Liver (tissue), 9 donors: ENCODE results near the gene BCAS4. TPM values are rescaled to one million over a fixed set of nuclear protein-coding genes. Genes with fewer than 3 reads are reported as not detected.
"Not testable (repeated sequence)": the region's sequence is repeated elsewhere in the genome, so short reads cannot be mapped to it uniquely, and the experiment has no call there.

ENCODE experiments used
- DNase-seq: peaks from one replicate; pipeline ENCODE4 v3.0.0-alpha.2; 2017; ENCODE audit warnings: low spot score
- H3K27ac ChIP-seq, 2 donors: one replicate each; pipeline ENCODE4 v1.7.0; 2013; ENCODE audit warnings: inconsistent platforms in 2 of 2, low read length in 2 of 2, control low read depth in 1 of 2, low read depth in 1 of 2, mild to moderate bottlenecking in 1 of 2
- H3K27me3 ChIP-seq, 4 donors: one replicate each; pipeline versions ENCODE4 v1.6.1 to v1.7.0; 2013; ENCODE audit warnings: low read length in 3 of 4, inconsistent platforms in 1 of 4, mild to moderate bottlenecking in 1 of 4, moderate library complexity in 1 of 4; ENCODE audit not compliant: control insufficient read depth in 4 of 4, insufficient read depth in 4 of 4
- H3K36me3 ChIP-seq, 4 donors: one replicate each; pipeline versions ENCODE4 v1.6.1 to v1.7.0; 2013; ENCODE audit warnings: low read length in 3 of 4, mild to moderate bottlenecking in 3 of 4, low read depth in 1 of 4, moderate library complexity in 1 of 4; ENCODE audit not compliant: control insufficient read depth in 4 of 4, insufficient read depth in 3 of 4
- H3K4me1 ChIP-seq, 4 donors: one replicate each; pipeline versions ENCODE4 v1.6.1 to v1.7.0; 2013; ENCODE audit warnings: low read length in 3 of 4, mild to moderate bottlenecking in 3 of 4, moderate library complexity in 1 of 4; ENCODE audit not compliant: control insufficient read depth in 4 of 4, insufficient read depth in 4 of 4
- H3K4me3 ChIP-seq, 3 donors: one replicate each; pipeline versions ENCODE4 v1.6.1 to v1.7.0; 2013; ENCODE audit warnings: low read length in 3 of 3, control low read depth in 1 of 3, low read depth in 1 of 3, mild to moderate bottlenecking in 1 of 3
- H3K9ac ChIP-seq, 2 donors: one replicate each; pipeline ENCODE4 v1.7.0; 2013; ENCODE audit warnings: low read length in 2 of 2, mild to moderate bottlenecking in 2 of 2, moderate library complexity in 2 of 2, control low read depth in 1 of 2, low read depth in 1 of 2
- H3K9me3 ChIP-seq, 4 donors: one replicate each; pipeline versions ENCODE4 v1.6.1 to v1.7.0; 2013; ENCODE audit warnings: low read length in 3 of 4; ENCODE audit not compliant: control insufficient read depth in 4 of 4
- EGR1 ChIP-seq, 2 donors: IDR thresholded peaks; 2 replicates each; pipeline ENCODE4 v1.6.1; 2016 to 2018; ENCODE audit warnings: antibody characterized with exemption in 2 of 2, low read depth in 2 of 2
- FOXA2 ChIP-seq: IDR thresholded peaks from 2 replicates; pipeline ENCODE4 v1.6.1; 2016; ENCODE audit warnings: antibody characterized with exemption
- GABPA ChIP-seq, 2 donors: IDR thresholded peaks in 1 of 2; conservative IDR thresholded peaks in 1 of 2; 2 replicates each; pipeline ENCODE4 v1.6.1; 2016; ENCODE audit warnings: antibody characterized with exemption in 2 of 2, mild to moderate bottlenecking in 1 of 2, moderate library complexity in 1 of 2
- HNF4A ChIP-seq, 2 donors: conservative IDR thresholded peaks; 2 replicates each; pipeline ENCODE4 v1.6.1; 2016; ENCODE audit warnings: antibody characterized with exemption in 2 of 2, mild to moderate bottlenecking in 2 of 2
- HNF4G ChIP-seq: IDR thresholded peaks from 2 replicates; pipeline ENCODE4 v1.6.1; 2016; ENCODE audit warnings: antibody characterized with exemption
- NR2F2 ChIP-seq: IDR thresholded peaks from 2 replicates; pipeline ENCODE4 v1.6.1; 2016; ENCODE audit warnings: antibody characterized with exemption
- RAD21 ChIP-seq, 2 donors: IDR thresholded peaks; 2 replicates each; pipeline ENCODE4 v1.6.1; 2016; ENCODE audit warnings: antibody characterized with exemption in 2 of 2, mild to moderate bottlenecking in 2 of 2
- RXRA ChIP-seq, 2 donors: IDR thresholded peaks; 2 replicates each; pipeline ENCODE4 v1.6.1; 2017 to 2018; ENCODE audit warnings: antibody characterized with exemption in 2 of 2, mild to moderate bottlenecking in 1 of 2
- SP1 ChIP-seq: IDR thresholded peaks from 2 replicates; pipeline ENCODE4 v1.6.1; 2018; ENCODE audit warnings: antibody characterized with exemption, mild to moderate bottlenecking
- TAF1 ChIP-seq: conservative IDR thresholded peaks from 2 replicates; pipeline ENCODE4 v1.6.1; 2016; ENCODE audit warnings: antibody characterized with exemption, mild to moderate bottlenecking
- WGBS: extraction: QIAGEN DNeasy Blood & Tissue Kit; methylation state at CpG from one replicate; pipeline ENCODE4 v1.1.7; 2013; 5-methylcytosine and 5-hydroxymethylcytosine counted together
- polyA plus RNA-seq, 2 donors: library from polyadenylated mRNA; stranded (reverse) in 1 of 2; unstranded in 1 of 2; fragments of 200-250 nt in 1 of 2; fragments of >200 nt in 1 of 2; fragmentation: Nextera tagmentation in 1 of 2; extraction: Ambion mirVana in 1 of 2; gene quantifications; one replicate each; pipeline versions ENCODE4 v1.2.1 to v1.2.3, GENCODE V29; 2013 to 2015
- total RNA-seq, 2 donors: library from RNA; depleted of rRNA; stranded (reverse); fragments of >200 nt; gene quantifications; one replicate each; pipeline ENCODE4 v1.2.3, GENCODE V29; 2014
- TF ChIP-seq, protein P1 (sequence below): IDR thresholded peaks from 2 replicates; pipeline ENCODE4 v1.6.1; 2016; ENCODE audit warnings: antibody characterized with exemption, mild to moderate bottlenecking
- TF ChIP-seq, protein P2 (sequence below): fragments of 150-350 bp; IDR thresholded peaks from 2 replicates; pipeline ENCODE4 v1.5.1; 2017; ENCODE audit warnings: improper control_type of control experiment, low read depth, low read length; ENCODE audit not compliant: missing input control
- TF ChIP-seq, protein P3 (sequence below): IDR thresholded peaks from 2 replicates; pipeline ENCODE4 v1.6.1; 2016; ENCODE audit warnings: antibody characterized with exemption
- TF ChIP-seq, protein P4 (sequence below): IDR thresholded peaks from 2 replicates; pipeline ENCODE4 v1.6.1; 2016; ENCODE audit warnings: antibody characterized with exemption
- donor health status: healthy.
- donor health status: healthy.
- donor health status: healthy.
- donor health status: healthy.
- donor health status: healthy.

The BCAS4 gene
- total and polyA plus RNA-seq, 4 donors, result 0.25 to 0.50 (median 0.47) TPM

DNA sequence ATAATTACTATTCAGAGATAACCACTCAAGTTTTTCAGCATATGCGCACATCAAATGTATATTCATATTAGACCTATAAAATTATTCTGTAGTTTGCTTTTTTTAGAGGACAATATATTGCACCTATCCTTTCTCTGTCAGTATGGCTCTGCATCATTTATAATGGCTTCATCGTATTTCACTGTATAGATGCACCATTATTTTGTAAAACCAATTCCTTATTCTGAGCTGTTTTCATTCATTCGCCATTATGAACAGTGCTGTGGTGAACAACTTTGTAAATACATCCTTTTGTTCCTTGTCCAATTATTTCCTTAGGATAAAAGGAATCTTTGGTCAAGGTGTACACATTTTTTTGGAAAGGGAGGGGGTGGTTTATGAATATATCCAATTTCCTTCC, 29.2 kb upstream of the BCAS4 start:
- Histone ChIP-seq H3K27ac (no peak overlapping the region), H3K4me1 (peaks cover 2 to 19% (median 15%) of the 10 kb centered on the region in 4 donors), H3K27me3 (no peaks in the 10 kb centered on the region), H3K9ac (no peak overlapping the region), H3K36me3 (no peaks in the 10 kb centered on the region), H3K4me3 (no peak overlapping the region), H3K9me3 (no peaks in the 10 kb centered on the region)
- no peak for DNase-seq
- TF ChIP-seq TAF1, result no peak
- TF ChIP-seq RXRA (IDR thresholded peaks at IDR 0.05), result no peak
- no peak for TF ChIP-seq GABPA (IDR thresholded peaks at IDR 0.05 in 1 of 2, conservative IDR thresholded peaks at IDR 0.05 in 1 of 2)
- TF ChIP-seq NR2F2, result no peak
- TF ChIP-seq, protein P1, sequence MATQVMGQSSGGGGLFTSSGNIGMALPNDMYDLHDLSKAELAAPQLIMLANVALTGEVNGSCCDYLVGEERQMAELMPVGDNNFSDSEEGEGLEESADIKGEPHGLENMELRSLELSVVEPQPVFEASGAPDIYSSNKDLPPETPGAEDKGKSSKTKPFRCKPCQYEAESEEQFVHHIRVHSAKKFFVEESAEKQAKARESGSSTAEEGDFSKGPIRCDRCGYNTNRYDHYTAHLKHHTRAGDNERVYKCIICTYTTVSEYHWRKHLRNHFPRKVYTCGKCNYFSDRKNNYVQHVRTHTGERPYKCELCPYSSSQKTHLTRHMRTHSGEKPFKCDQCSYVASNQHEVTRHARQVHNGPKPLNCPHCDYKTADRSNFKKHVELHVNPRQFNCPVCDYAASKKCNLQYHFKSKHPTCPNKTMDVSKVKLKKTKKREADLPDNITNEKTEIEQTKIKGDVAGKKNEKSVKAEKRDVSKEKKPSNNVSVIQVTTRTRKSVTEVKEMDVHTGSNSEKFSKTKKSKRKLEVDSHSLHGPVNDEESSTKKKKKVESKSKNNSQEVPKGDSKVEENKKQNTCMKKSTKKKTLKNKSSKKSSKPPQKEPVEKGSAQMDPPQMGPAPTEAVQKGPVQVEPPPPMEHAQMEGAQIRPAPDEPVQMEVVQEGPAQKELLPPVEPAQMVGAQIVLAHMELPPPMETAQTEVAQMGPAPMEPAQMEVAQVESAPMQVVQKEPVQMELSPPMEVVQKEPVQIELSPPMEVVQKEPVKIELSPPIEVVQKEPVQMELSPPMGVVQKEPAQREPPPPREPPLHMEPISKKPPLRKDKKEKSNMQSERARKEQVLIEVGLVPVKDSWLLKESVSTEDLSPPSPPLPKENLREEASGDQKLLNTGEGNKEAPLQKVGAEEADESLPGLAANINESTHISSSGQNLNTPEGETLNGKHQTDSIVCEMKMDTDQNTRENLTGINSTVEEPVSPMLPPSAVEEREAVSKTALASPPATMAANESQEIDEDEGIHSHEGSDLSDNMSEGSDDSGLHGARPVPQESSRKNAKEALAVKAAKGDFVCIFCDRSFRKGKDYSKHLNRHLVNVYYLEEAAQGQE, result no peak
- TF ChIP-seq, protein P2, sequence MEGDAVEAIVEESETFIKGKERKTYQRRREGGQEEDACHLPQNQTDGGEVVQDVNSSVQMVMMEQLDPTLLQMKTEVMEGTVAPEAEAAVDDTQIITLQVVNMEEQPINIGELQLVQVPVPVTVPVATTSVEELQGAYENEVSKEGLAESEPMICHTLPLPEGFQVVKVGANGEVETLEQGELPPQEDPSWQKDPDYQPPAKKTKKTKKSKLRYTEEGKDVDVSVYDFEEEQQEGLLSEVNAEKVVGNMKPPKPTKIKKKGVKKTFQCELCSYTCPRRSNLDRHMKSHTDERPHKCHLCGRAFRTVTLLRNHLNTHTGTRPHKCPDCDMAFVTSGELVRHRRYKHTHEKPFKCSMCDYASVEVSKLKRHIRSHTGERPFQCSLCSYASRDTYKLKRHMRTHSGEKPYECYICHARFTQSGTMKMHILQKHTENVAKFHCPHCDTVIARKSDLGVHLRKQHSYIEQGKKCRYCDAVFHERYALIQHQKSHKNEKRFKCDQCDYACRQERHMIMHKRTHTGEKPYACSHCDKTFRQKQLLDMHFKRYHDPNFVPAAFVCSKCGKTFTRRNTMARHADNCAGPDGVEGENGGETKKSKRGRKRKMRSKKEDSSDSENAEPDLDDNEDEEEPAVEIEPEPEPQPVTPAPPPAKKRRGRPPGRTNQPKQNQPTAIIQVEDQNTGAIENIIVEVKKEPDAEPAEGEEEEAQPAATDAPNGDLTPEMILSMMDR, result no peak
- TF ChIP-seq, protein P3, sequence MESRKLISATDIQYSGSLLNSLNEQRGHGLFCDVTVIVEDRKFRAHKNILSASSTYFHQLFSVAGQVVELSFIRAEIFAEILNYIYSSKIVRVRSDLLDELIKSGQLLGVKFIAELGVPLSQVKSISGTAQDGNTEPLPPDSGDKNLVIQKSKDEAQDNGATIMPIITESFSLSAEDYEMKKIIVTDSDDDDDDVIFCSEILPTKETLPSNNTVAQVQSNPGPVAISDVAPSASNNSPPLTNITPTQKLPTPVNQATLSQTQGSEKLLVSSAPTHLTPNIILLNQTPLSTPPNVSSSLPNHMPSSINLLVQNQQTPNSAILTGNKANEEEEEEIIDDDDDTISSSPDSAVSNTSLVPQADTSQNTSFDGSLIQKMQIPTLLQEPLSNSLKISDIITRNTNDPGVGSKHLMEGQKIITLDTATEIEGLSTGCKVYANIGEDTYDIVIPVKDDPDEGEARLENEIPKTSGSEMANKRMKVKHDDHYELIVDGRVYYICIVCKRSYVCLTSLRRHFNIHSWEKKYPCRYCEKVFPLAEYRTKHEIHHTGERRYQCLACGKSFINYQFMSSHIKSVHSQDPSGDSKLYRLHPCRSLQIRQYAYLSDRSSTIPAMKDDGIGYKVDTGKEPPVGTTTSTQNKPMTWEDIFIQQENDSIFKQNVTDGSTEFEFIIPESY, result no peak
- no peak for TF ChIP-seq HNF4A (conservative IDR thresholded peaks at IDR 0.05)
- no peak for TF ChIP-seq HNF4G
- no peak for TF ChIP-seq SP1
- TF ChIP-seq EGR1 (IDR thresholded peaks at IDR 0.05; ENCODE audit: low read depth in 2 of 2), result no peak
- TF ChIP-seq, protein P4, sequence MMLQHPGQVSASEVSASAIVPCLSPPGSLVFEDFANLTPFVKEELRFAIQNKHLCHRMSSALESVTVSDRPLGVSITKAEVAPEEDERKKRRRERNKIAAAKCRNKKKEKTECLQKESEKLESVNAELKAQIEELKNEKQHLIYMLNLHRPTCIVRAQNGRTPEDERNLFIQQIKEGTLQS, result no peak
- no peak for TF ChIP-seq RAD21 (IDR thresholded peaks at IDR 0.05)
- no peak for TF ChIP-seq FOXA2
- WGBS, result 66% methylated on average over 3 of the region's 3 CpGs

DNA sequence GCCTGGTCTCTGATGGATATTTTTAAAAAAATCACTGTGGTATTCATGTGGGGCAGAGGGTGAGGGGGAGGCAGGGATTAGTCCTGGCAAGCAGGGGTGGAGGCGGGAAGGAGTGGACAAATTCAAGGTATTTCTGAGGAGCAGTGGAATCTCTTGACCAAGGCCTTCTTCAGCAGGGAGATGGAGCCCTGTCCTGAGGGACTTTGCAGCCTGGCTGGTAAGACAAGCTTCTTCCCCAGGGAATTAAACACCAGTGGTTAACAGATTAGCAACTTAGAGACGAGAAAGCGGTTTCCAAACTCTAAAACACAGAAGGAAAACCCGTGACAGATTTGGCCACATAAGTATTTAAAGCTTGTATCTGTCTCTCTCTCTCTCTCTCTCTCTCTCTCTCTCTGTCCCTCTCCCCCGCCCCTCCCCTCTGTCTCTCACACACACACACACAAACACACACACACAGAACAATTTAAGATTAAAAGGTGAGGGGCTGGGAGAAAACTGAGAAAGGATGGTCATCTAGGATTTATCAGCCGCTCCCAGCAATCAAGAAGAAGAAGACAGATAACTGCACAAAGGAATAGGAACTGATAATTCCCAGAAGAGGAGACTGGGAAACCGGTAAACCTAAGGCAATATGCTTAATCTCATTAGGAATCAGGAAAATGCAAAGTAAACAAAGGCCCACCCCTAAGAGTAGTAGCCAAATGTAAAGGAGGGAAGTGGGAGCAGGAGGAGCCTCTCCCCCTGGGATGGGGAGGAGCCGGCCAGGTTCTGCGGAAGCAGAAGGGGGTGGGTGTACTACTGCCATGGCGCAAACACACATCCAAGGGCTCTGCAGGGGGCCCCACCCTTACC, 27.7 kb upstream of the BCAS4 start:
- not testable (repeated sequence) for H3K4me1 ChIP-seq, H3K27me3 ChIP-seq, H3K9me3 ChIP-seq, H3K4me3 ChIP-seq, H3K36me3 ChIP-seq, H3K27ac ChIP-seq, DNase-seq, H3K9ac ChIP-seq
- 77% methylated on average over 8 of the region's 10 CpGs for WGBS

DNA sequence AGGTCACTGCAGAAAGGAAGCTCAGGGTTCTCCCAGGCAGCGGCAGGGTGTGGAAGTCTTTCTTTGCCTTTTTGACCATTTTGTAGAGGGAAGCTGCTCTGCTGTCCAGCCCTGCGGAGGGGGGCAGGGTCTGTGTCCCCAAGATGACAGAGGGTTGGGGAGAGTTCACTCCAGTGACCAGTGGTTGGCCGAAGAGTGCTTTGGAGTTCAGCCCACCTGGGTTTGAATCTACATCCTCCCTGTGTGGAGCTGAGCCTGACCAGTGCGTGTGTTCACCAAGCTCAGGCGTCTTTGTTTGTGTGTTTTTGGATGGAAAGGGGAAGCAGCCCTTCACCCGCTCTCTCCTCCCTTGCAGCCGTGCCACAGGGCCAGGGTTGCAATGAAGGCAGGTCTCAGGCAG, 25.9 kb upstream of the BCAS4 start:
- H3K36me3 ChIP-seq, H3K9me3 ChIP-seq, DNase-seq, H3K27me3 ChIP-seq, H3K4me1 ChIP-seq, H3K9ac ChIP-seq, H3K4me3 ChIP-seq, H3K27ac ChIP-seq: not testable (repeated sequence)
- 84% methylated on average over 6 of the region's 7 CpGs for WGBS

DNA sequence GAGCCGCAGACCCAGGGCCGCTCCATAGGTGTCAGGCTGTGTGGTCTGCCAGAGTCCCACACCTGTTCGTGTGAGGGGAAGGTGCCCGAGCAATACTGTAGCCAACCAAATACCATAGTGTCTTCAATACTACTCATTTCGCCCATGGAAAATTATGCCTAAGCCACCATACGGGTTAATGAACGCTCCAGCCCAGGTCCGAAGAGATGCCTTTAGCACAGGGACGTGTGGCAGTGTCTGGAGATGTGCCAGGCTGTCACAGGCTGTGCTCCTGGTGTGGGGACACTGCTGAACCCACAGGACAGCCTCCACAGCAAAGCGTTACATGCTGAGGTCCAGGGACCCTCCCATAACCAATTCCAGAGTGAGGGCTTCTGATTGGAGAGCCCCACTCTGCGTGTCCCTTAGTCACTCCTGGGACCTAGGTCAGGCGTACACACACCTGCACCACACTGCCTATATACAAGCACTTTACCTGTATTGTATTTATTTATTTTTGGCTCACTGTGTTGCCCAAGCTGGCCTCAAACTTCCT, 25.2 kb upstream of the BCAS4 start:
- not testable (repeated sequence) for H3K4me1 ChIP-seq, H3K27ac ChIP-seq, H3K27me3 ChIP-seq, H3K36me3 ChIP-seq, H3K4me3 ChIP-seq, H3K9me3 ChIP-seq, H3K9ac ChIP-seq, DNase-seq
- WGBS, result 86% methylated on average over 8 of the region's 12 CpGs
